Mammary epithelial cell (primary cell): ENCODE results near the gene FAM219B.

ENCODE experiments used
- CTCF ChIP-seq, 2 donors: IDR thresholded peaks in 1 of 2; conservative IDR thresholded peaks in 1 of 2; 2 replicates each; pipeline ENCODE4 v1.5.1; 2011 to 2012; ENCODE audit warnings: inconsistent platforms in 2 of 2, low read length in 2 of 2, mild to moderate bottlenecking in 2 of 2, control low read depth in 1 of 2, low read depth in 1 of 2; ENCODE audit not compliant: insufficient read depth in 1 of 2; ENCODE audit errors: extremely low read depth in 1 of 2
- EZH2 ChIP-seq: IDR thresholded peaks from 2 replicates; pipeline ENCODE4 v1.6.1; 2012; ENCODE audit warnings: low read length, inconsistent platforms, borderline replicate concordance

- no peak for TF ChIP-seq CTCF (conservative IDR thresholded peaks at IDR 0.05 in 1 of 2, IDR thresholded peaks at IDR 0.05 in 1 of 2; ENCODE audit: extremely low read depth in 1 of 2, insufficient read depth in 1 of 2, low read depth in 1 of 2, low read length in 2 of 2)
- TF ChIP-seq EZH2, result no peak
Observed at GRCh38 chr15:74856537-74856936, 50.1 kb downstream of the FAM219B start.
